GM19438 (cell line): ENCODE results near the gene SEC16B.

ENCODE experiments used
- ATAC-seq: cut with Tn5 transposase; IDR thresholded peaks from one replicate; pipeline ENCODE4 v1.9.1; 2021; ENCODE audit warnings: low read depth; ENCODE audit not compliant: unreplicated experiment

The SEC16B gene

DNA sequence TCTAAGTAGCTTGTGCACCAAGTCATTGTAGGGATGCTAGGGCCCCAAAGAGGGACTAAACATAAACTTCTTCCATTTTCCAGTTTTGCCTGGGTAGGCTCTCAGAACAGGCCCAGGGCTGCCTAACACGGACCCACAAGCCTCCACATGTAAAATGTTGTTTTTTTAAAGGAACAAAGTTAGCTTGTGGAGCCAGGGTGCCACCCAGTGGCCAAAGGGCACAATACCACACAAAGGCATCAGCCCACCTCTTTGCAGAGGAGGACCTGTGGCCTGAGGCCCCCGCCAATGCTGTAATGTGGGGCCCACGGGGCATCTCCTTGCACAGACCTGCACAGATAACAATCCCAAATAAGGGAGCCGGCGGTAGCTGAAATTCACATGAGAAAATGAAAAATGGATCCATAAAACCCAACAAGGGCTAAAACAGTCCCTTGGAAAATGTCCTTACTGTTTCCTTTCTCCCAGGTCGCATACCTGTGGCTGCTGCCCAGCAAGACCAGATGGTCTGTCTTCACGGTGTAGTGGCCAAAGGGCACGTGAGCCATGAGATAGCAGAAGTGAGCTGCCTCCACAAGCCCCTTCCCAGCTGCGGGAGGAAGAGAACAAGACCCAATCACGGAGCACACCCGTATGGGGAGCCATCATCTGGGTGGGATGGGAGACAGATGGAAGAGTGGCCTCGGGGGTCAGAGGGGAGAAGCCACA, 23.8 kb downstream of the SEC16B start:
- ATAC-seq, result peak; percentile 75

DNA sequence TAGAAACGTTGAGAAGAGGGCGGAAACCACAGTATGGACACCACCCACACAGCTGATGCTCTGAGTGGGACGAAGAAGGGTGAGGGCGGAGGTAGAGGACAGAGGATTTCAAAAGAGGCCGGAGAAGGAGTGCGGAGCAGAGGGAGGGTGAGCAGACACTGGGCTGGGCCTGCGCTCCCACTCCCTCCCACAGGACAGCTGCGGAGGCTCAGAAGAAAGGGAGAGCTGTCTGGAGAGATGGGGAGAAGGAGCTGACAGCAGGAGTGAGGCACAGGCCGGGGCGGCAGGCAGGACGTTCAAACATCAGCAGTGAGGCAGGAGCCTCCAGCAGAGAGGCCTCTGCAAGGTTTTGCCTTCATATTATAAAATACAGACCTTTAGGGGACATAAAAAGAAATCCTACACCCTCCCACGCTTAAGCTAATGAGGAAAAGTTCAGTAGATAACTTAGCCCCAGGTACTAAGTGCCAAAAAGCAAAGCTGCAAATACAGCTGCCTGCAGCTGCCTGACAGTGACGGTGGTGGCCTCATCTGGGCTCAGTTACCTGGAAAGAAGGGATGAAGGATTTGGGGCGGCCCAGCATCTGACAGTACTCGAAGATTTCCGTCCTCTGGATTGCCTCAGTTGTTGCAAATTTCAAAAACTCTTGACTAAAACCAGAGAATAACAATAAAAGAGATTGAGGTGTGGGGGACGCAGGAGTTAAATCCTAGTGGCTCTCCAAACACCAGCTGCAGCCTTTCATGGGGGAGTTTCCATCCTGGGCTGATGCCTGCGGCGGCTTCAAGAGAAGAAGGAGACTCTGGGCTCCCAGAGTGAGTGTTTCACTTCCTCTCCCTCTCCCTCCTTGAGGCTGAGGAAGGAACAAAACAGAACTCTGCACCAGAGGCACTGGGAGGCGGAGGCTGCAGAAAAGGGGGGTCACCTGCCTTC, 25.6 kb downstream of the SEC16B start:
- ATAC-seq, result no peak

DNA sequence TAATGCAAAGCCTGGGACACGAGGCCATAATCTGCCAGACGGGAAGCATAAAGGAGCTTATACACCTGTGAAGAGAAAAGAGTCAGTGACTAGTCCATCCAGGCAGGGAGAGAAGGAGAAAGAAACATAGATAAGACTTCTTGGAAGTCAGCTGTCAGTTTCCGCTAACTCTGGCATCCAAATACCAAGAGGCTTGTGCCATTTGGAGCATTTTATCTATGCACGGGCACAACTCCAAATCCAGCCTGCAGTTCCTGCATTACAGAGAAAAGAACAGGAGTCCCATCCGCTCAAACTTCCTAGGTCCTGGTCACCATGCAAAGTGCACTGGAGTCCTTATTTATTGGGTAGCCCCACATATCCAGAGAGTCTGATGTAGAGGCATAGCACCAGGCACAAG, 27.9 kb downstream of the SEC16B start:
- ATAC-seq, result no peak

DNA sequence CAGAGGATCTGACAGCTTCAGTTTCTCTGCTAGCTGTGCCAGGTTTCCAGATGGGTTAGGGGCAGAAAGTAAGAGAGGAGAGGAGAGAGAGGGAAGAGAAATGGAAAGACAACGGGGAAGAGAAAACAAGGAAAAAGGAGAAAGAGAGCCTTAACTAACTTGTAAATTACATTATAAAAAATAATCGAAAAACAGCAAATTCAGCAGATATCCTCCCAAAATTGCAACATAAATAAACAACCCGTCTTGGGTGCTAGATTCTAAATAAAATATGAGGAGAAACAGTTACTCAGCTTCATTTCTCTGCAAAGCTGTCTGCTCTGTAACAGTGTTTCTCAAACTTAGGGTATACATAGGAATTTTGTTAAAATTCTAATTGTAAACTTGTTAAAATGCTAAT, 29.2 kb downstream of the SEC16B start:
- ATAC-seq, result no peak

- no peak for ATAC-seq
Measured at GRCh38 chr1:177937931-177938330, 31.9 kb downstream of the SEC16B start.

GRCh38 chr1:177937174-177937770, 32.6 kb downstream of the SEC16B start:
- ATAC-seq, result no peak

- ATAC-seq, result no peak
Measured at GRCh38 chr1:177935638-177936415, 34.0 kb downstream of the SEC16B start.

DNA sequence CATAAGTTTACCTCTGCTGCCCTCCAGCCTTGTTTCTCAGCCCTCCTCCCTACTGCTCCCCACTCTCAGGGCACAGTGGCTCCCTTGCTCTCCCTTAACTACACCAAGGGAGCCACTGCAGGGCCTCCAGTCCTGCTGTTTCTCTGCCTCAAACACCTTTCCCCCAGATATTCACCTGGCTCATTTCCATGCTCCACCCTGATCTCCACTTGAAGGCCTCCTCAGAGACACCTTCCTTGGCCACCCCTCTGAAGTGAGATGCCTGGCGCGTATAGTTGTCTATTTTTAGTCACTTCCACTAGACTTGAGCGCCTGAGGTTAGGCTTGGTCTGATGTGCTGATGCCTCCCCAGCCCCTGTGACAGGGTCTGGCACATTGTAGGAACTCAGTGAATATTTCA, 34.9 kb downstream of the SEC16B start:
- ATAC-seq, result no peak

DNA sequence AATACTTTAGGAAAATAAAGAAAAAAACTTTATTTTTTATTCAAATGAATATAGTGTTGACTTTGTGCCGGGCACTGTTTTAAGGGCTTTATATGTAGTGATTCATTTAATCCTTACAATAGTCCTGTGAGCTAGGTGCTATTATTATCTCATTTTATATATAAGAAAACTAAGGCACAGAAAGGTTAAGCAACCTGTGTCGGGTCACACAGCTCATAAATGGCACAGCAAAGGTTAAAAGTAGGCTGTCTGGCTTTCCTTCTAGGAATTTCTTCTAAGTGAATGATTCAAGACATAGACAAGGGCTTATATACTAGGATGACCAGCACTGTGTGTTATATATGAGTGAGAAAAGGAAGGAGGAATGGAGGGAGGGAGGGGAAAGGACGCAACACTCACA, 35.4 kb downstream of the SEC16B start:
- no peak for ATAC-seq

GRCh38 chr1:177933881-177934280, 36.0 kb downstream of the SEC16B start:
- ATAC-seq, result no peak

GRCh38 chr1:177932123-177932522, 37.7 kb downstream of the SEC16B start:
- no peak for ATAC-seq

DNA sequence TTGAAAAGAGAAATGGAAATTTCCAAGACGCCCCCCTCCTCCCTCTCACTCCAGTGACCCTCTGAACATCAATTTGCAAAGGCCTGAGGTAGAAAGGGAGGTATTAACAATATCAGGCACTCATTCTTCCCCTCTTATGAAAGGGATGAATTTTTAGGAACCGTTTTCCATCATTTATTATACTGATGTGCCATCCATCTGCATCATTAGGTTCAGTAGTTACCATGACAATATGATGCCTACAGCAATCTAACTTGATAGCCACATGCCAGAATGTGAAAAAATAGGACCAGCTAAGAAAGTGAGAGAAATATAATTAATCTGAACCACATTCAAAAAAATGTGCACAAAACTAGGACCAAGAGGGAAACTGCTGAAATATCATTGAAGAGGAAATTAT, 40.9 kb downstream of the SEC16B start:
- no peak for ATAC-seq

GRCh38 chr1:177928194-177928593, 41.7 kb downstream of the SEC16B start:
- ATAC-seq, result no peak

DNA sequence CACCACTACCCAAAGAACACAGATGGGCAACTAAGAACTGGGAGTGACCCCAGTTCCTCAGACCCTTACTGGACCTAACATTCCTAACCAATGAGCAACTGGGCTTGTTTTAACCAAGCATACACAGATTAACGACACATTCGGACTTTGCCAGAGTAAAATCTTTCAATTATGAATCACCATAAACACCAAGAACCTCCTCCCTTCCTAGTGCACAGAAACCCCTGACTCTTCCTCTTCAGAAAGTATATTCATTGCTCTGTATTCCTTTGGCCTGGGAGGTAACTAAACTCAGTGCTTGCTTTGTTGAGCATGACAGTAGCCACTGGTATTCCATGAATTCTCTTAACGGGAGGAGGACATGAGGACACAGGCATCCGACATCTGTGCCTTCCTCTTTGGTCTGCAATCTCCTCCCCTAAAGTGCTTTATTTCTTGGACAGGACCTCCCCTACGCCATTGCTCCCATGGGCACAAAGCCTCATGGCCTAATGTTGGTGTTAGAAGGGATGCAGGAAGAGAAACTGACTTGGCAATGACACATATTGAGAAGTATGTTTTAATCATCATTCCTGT, 42.7 kb downstream of the SEC16B start:
- no peak for ATAC-seq

DNA sequence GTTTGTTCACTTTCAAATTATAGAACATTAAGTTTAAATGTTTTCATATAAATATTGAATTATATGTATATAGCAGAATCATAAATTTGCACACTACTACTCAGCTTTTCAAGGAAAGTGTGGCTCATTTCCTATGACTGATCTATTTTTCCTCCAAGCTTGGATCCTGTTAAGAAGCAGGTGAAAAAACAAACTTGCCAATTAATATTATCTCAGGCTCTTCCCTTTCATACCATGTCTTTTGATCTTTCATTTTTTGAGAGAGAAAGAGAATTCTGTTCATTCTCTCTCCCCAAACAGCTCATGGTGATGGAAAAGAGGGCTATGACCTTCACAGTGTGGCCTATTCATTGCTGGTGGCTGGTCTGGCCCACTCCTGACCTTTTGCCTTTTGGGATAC, 43.7 kb downstream of the SEC16B start:
- ATAC-seq, result no peak

DNA sequence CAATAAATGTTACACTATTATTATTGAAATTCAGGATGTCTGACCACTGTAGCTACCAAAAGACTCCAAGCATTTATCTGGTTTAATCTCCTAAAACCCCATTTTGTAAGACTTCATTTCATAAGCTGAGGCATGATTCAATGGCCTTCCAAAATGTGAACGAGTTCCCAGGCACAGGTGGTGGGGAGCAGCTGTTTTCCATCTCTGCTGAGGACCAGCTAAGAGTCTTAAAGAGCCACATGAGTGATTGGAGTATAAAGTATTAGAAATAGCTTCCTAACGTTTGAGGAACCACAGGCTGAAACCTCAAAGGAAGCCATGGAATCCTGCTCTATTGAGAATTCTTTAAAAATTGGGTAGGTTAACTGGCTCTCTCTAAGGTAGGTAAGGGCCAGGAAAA, 44.9 kb downstream of the SEC16B start:
- ATAC-seq, result no peak

DNA sequence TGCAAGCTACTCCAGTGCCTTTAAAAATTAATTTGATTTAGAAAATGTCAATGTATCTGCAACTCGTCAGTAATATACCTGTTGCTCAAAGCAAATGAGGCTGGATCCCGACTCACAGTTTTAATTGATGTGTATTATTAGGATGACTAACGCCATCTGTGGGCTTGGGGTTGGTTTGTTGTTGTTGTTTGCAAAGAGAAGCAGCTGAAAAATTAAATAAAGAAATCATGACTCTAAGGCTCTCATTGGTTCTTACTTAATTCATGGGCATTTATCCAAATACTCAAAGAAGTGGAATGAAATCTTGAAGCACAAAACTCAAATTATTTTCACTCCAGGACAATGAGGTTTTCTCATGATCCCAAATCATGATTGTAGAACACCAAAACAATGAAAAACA, 46.4 kb downstream of the SEC16B start:
- no peak for ATAC-seq

DNA sequence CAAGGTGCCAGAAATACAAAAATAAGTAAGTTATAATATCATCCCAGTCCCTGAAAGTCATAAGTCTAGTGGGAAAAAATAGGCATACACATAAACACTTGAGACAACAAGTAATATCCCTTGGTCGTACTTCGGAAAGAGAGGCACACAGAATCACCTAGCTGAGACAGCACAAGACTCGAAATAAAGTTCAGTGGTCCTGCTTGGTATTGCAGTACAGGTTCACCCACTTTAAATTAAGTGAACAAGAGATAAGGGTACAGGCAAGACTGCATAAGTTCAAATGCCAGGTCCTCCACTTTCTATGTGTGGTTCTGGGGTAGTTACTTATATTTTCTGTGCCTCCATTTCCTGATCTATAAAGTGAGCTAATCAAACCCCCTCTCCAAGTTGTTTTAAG, 47.6 kb downstream of the SEC16B start:
- no peak for ATAC-seq

GRCh38 chr1:177921590-177921989, 48.3 kb downstream of the SEC16B start:
- no peak for ATAC-seq

- no peak for ATAC-seq
Measured at GRCh38 chr1:177920091-177920490, 49.8 kb downstream of the SEC16B start.
